ENCODE results near the gene SLC66A1.

SLC66A1 gene

GRCh38 chr1:19373211-19374082, 61.3 kb downstream of the SLC66A1 start:
- in situ Hi-C loops (cut with MboI; ENCODE audit: low pct_unique_long_range_greater_than_20kb, low sequenced_read_pairs, unreplicated experiment) = no loop called here
- DNase-seq (ENCODE audit: low spot score) = no peak
- TF ChIP-seq, protein P1, sequence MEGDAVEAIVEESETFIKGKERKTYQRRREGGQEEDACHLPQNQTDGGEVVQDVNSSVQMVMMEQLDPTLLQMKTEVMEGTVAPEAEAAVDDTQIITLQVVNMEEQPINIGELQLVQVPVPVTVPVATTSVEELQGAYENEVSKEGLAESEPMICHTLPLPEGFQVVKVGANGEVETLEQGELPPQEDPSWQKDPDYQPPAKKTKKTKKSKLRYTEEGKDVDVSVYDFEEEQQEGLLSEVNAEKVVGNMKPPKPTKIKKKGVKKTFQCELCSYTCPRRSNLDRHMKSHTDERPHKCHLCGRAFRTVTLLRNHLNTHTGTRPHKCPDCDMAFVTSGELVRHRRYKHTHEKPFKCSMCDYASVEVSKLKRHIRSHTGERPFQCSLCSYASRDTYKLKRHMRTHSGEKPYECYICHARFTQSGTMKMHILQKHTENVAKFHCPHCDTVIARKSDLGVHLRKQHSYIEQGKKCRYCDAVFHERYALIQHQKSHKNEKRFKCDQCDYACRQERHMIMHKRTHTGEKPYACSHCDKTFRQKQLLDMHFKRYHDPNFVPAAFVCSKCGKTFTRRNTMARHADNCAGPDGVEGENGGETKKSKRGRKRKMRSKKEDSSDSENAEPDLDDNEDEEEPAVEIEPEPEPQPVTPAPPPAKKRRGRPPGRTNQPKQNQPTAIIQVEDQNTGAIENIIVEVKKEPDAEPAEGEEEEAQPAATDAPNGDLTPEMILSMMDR (IDR thresholded peaks at IDR 0.05; ENCODE audit: extremely low read depth, insufficient read depth, missing control alignments) = no peak

DNA sequence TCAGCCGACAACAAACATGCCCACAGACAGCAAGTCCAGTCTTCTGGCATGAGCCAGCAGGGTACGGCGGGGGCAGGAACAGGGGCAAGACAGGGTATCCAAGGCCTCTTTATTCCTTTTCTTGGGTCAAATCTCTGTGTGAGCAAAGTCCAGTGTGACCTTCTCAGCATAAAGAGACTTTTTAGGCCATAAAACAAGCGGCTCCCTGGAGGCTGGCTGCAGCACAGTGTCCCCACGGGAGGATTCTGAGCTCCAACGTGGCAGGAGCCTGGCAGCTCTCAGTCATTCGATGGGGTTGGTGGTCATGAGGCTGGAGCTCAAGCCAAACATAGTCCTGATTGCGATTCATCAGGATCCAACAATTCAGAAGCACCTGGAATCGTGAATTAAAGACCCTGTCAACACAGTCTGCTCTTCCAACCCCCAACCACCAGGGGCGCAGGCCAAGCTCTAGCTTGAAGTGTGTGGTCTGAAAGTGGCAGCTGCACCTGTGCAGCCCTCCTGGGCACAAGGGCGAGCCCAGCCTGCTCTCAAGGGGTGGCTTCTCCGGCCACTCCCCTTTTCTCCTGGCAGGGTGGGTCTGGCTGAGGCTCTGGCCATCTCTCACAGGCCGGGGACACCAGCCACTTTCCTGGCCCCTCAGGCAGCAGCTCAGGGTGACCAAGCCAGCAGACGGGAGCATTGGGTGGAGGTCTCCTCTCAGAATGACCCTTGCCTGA, 62.1 kb downstream of the SLC66A1 start:
- in situ Hi-C loops (cut with MboI; ENCODE audit: low pct_unique_long_range_greater_than_20kb, low sequenced_read_pairs, unreplicated experiment) = no loop called here
- TF ChIP-seq, protein P1 (IDR thresholded peaks at IDR 0.05; ENCODE audit: extremely low read depth, insufficient read depth, missing control alignments) = peak; percentile 59
- DNase-seq (ENCODE audit: low spot score) = no peak

DNA sequence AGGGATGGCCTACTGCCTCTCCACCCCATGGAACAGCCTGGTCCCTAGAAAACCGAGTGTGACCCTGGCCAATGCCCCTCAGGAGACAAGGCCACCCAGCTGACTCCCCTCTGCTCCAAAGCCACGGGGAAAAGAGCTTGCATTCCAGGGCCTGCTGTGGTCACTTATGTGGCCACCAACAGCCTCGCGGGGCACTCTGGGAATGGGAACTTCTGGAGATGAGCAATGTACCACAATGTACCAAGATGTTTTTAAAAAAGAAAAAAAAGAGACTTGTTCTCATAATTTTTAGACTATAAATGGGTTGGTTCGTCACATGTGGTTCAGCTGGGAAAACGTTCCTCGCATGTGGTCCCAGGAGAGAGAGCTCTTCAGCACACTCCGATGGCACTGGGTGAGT, 62.8 kb downstream of the SLC66A1 start:
- TF ChIP-seq, protein P1 (IDR thresholded peaks at IDR 0.05; ENCODE audit: extremely low read depth, insufficient read depth, missing control alignments) = no peak
- DNase-seq (ENCODE audit: low spot score) = no peak
- in situ Hi-C loops (cut with MboI; ENCODE audit: low pct_unique_long_range_greater_than_20kb, low sequenced_read_pairs, unreplicated experiment) = loop anchor here (25.0 kb wide), 1 partner anchor 212 kb away; a partner anchor contains a TSS

GRCh38 chr1:19375631-19376400, 63.7 kb downstream of the SLC66A1 start:
- TF ChIP-seq, protein P1 (IDR thresholded peaks at IDR 0.05; ENCODE audit: extremely low read depth, insufficient read depth, missing control alignments) = no peak
- DNase-seq (ENCODE audit: low spot score) = no peak
- in situ Hi-C loops (cut with MboI; ENCODE audit: low pct_unique_long_range_greater_than_20kb, low sequenced_read_pairs, unreplicated experiment) = loop anchor here (25.0 kb wide), 1 partner anchor 211 kb away; a partner anchor contains a TSS

DNA sequence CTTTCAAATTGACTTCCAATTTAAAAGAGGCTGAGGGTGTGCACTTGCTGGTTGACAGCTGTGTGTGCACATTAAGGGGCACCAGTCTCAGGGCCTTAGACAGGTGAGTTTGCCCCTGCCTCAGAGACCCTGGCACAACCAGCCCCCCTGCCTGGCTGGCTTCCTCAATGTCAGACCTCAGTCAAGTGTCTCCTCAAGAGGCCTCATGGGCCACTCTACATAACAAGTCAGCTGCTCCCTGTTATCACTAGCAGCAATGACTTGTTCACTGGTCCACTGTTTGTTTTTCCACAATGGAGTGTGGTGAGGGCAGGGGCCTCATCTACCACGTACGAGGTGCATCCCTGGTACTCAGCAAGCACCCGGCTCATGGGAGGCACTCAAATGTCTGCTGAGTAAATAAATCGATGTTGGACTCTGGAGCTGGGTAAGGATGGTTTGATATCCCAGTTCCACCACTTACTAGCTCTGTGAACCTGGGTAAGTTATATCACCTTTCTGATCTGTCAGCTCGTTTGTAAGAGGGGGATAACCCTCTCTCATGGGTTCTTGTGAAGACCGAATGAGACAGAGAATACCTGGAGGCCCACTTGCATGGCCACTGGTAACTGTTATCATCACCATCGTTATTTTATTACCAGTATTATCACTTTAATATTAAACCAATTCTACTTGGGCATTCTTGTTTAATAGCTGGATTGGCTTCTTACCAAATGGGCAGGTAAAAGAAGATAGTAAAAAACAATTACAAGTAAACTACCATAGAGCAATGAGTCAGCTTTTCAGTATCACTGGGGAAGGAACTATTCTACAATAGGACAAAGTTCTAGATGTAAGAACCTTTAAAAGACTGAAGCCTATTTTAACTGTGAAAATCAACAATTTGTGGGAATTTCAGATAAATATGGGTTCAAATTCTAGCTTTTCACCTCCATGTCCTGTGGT, 64.6 kb downstream of the SLC66A1 start:
- in situ Hi-C loops (cut with MboI; ENCODE audit: low pct_unique_long_range_greater_than_20kb, low sequenced_read_pairs, unreplicated experiment) = loop anchor here (25.0 kb wide), 1 partner anchor 211 kb away; a partner anchor contains a TSS
- TF ChIP-seq, protein P1 (IDR thresholded peaks at IDR 0.05; ENCODE audit: extremely low read depth, insufficient read depth, missing control alignments) = no peak
- DNase-seq (ENCODE audit: low spot score) = no peak

Measured in GM13977 (cell line).